Measurements from ENCODE around the gene ZC3H13. TPM values are rescaled to one million over a fixed set of nuclear protein-coding genes. Genes with fewer than 3 reads are reported as not detected.

Gene ZC3H13
- total RNA-seq, 4 donors from 2014 or later: 33.6 to 47.8 (median 36.4) TPM

- Histone ChIP-seq H3K27me3 (no peaks in the 10 kb centered on the region), H3K4me1 (no peaks in the 10 kb centered on the region), H3K4me3 (no peak overlapping the region), H3K9me3 (no peaks in the 10 kb centered on the region), H3K27ac (replicated peaks in 1 of 4) (no peak overlapping the region), H3K36me3 (no peaks in the 10 kb centered on the region)
- WGBS: 56% methylated on average over 7 of the region's 7 CpGs
- TF ChIP-seq POLR2AphosphoS5 (IDR thresholded peaks at IDR 0.05) (no peak), POLR2A (IDR thresholded peaks at IDR 0.05; ENCODE audit: low read depth) (no peak), EP300 (IDR thresholded peaks at IDR 0.05) (no peak)
- TF ChIP-seq, protein P1, sequence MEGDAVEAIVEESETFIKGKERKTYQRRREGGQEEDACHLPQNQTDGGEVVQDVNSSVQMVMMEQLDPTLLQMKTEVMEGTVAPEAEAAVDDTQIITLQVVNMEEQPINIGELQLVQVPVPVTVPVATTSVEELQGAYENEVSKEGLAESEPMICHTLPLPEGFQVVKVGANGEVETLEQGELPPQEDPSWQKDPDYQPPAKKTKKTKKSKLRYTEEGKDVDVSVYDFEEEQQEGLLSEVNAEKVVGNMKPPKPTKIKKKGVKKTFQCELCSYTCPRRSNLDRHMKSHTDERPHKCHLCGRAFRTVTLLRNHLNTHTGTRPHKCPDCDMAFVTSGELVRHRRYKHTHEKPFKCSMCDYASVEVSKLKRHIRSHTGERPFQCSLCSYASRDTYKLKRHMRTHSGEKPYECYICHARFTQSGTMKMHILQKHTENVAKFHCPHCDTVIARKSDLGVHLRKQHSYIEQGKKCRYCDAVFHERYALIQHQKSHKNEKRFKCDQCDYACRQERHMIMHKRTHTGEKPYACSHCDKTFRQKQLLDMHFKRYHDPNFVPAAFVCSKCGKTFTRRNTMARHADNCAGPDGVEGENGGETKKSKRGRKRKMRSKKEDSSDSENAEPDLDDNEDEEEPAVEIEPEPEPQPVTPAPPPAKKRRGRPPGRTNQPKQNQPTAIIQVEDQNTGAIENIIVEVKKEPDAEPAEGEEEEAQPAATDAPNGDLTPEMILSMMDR (IDR thresholded peaks at IDR 0.05): no peak
- no peak for DNase-seq (ENCODE audit: extremely low spot score)
- intact Hi-C loops (cut with DNase I): no loop called here
These were observed 142.9 kb downstream of the ZC3H13 start for GRCh38 chr13:45909673-45910072.

- Histone ChIP-seq H3K9me3 (no peaks in the 10 kb centered on the region), H3K27ac (replicated peaks in 1 of 4) (no peak overlapping the region), H3K27me3 (no peaks in the 10 kb centered on the region), H3K36me3 (no peaks in the 10 kb centered on the region), H3K4me3 (no peak overlapping the region), H3K4me1 (no peaks in the 10 kb centered on the region)
- TF ChIP-seq POLR2AphosphoS5 (IDR thresholded peaks at IDR 0.05) (no peak), EP300 (IDR thresholded peaks at IDR 0.05) (no peak), POLR2A (IDR thresholded peaks at IDR 0.05; ENCODE audit: low read depth) (no peak)
- TF ChIP-seq, protein P1 (IDR thresholded peaks at IDR 0.05): no peak
- WGBS: 66% methylated on average over 3 of the region's 3 CpGs
- no peak for DNase-seq (ENCODE audit: extremely low spot score)
- intact Hi-C loops (cut with DNase I): no loop called here
These were observed 143.5 kb downstream of the ZC3H13 start for GRCh38 chr13:45909089-45909488.

GRCh38 chr13:45907503-45907902 lies 145.0 kb downstream of the ZC3H13 start:
- no peak overlapping the region for H3K27ac ChIP-seq (replicated peaks in 1 of 4)
- H3K27me3 ChIP-seq: no peaks in the 10 kb centered on the region
- peaks cover 0 to 10% (median 0%) of the 10 kb centered on the region in 4 donors for H3K4me1 ChIP-seq
- intact Hi-C loops (cut with DNase I): no loop called here
- no peak overlapping the region for H3K4me3 ChIP-seq
- H3K9me3 ChIP-seq: no peaks in the 10 kb centered on the region
- H3K36me3 ChIP-seq: no peaks in the 10 kb centered on the region
- no peak for DNase-seq (ENCODE audit: extremely low spot score)
- no peak for TF ChIP-seq POLR2A (IDR thresholded peaks at IDR 0.05; ENCODE audit: low read depth)
- no peak for TF ChIP-seq POLR2AphosphoS5 (IDR thresholded peaks at IDR 0.05)
- TF ChIP-seq, protein P1 (IDR thresholded peaks at IDR 0.05): no peak
- TF ChIP-seq EP300 (IDR thresholded peaks at IDR 0.05): no peak
- 64% methylated on average over 11 of the region's 11 CpGs for WGBS

Other genes starting within 250 kb of the ZC3H13 start
- not detected for gene SIAH3, start 201.0 kb downstream of the ZC3H13 start, total RNA-seq
- not detected for gene CPB2, start 52.3 kb upstream of the ZC3H13 start, total RNA-seq
- 10 to 100 TPM; 11.9 to 54.7 (median 16.6) TPM for gene LCP1, start 129.4 kb upstream of the ZC3H13 start, total RNA-seq
- gene LRRC63, start 159.2 kb upstream of the ZC3H13 start, total RNA-seq: under 1 TPM in 1 of 4 donors, not detected in 3; 0.19 TPM

Data from esophagus muscularis mucosa (tissue), 4 donors.